ENCODE data around the gene PCDHB11. TPM values are rescaled to one million over a fixed set of nuclear protein-coding genes. Genes with fewer than 3 reads are reported as not detected.
"Not testable (repeated sequence)": the region's sequence is repeated elsewhere in the genome, so short reads cannot be mapped to it uniquely, and the experiment has no call there.

Gene PCDHB11
- total and polyA plus RNA-seq, 2 experiments from 2014 or later: 0.19 to 1.3 TPM

DNA sequence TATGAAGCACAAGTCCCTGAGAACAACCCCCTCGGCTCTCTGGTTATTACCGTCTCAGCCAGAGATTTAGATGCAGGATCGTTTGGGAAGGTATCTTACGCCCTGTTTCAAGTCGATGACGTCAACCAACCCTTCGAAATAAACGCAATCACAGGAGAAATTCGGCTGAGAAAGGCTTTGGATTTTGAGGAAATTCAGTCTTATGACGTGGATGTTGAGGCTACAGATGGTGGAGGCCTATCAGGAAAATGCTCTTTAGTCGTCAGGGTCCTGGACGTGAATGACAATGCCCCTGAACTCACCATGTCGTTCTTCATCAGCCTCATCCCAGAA lies 48.5 kb upstream of the PCDHB11 start (continued):
- TF ChIP-seq STAT1 (IDR thresholded peaks at IDR 0.05; ENCODE audit: unreplicated experiment) (no peak), CREB1 (CRISPR knock-in tag; IDR thresholded peaks at IDR 0.05; ENCODE audit: low read depth) (no peak), ZNF114 (CRISPR knock-in tag; IDR thresholded peaks at IDR 0.05) (no peak)
- TF ChIP-seq, protein P1, sequence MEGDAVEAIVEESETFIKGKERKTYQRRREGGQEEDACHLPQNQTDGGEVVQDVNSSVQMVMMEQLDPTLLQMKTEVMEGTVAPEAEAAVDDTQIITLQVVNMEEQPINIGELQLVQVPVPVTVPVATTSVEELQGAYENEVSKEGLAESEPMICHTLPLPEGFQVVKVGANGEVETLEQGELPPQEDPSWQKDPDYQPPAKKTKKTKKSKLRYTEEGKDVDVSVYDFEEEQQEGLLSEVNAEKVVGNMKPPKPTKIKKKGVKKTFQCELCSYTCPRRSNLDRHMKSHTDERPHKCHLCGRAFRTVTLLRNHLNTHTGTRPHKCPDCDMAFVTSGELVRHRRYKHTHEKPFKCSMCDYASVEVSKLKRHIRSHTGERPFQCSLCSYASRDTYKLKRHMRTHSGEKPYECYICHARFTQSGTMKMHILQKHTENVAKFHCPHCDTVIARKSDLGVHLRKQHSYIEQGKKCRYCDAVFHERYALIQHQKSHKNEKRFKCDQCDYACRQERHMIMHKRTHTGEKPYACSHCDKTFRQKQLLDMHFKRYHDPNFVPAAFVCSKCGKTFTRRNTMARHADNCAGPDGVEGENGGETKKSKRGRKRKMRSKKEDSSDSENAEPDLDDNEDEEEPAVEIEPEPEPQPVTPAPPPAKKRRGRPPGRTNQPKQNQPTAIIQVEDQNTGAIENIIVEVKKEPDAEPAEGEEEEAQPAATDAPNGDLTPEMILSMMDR (conservative IDR thresholded peaks at IDR 0.05; ENCODE audit: low read depth in 2 of 2): no peak

DNA sequence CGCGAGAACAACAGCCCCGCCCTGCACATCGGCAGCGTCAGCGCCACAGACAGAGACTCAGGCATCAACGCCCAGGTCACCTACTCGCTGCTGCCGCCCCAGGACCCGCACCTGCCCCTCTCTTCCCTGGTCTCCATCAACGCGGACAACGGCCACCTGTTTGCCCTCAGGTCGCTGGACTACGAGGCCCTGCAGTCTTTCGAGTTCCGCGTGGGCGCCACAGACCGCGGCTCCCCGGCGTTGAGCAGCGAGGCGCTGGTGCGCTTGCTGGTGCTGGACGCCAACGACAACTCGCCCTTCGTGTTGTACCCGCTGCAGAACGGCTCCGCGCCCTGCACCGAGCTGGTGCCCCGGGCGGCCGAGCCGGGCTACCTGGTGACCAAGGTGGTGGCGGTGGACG lies 47.8 kb upstream of the PCDHB11 start:
- H3K27me3 Mint-ChIP-seq (ENCODE audit: insufficient read depth, low read depth, poor library complexity); H3K4me1 ChIP-seq (ENCODE audit: insufficient read depth); H2AFZ ChIP-seq; H3K4me2 ChIP-seq; H3K4me3 ChIP-seq; ATAC-seq; H3F3A ChIP-seq (replicated peaks; ENCODE audit: low read depth); H3K27me3 ChIP-seq (ENCODE audit: insufficient read depth); H3K27ac ChIP-seq (ENCODE audit: low read depth); H3K27ac Mint-ChIP-seq; H3K4me1 Mint-ChIP-seq; H3K9me2 ChIP-seq (ENCODE audit: insufficient read depth); DNase-seq (ENCODE audit: low spot score); H4K20me1 ChIP-seq (replicated peaks; ENCODE audit: insufficient read depth); H3K4me3 Mint-ChIP-seq; H3K79me2 ChIP-seq (replicated peaks; ENCODE audit: insufficient read depth); H3K36me3 ChIP-seq (ENCODE audit: insufficient read depth): not testable (repeated sequence)
- Mint-ChIP-seq H3K36me3 (ENCODE audit: low read depth) (peaks cover 32% of the 10 kb centered on the region), H3K9me3 (peaks cover 32% of the 10 kb centered on the region)

DNA sequence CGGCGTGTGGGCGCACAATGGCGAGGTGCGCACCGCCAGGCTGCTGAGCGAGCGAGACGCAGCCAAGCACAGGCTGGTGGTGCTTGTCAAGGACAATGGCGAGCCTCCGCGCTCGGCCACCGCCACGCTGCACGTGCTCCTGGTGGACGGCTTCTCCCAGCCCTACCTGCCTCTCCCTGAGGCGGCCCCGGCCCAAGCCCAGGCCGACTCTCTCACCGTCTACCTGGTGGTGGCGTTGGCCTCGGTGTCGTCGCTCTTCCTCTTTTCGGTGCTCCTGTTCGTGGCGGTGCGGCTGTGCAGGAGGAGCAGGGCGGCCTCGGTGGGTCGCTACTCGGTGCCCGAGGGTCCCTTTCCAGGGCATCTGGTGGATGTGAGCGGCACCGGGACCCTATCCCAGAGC lies 47.3 kb upstream of the PCDHB11 start:
- not testable (repeated sequence) for H3K4me1 ChIP-seq (ENCODE audit: insufficient read depth); H3K4me3 ChIP-seq; H2AFZ ChIP-seq; ATAC-seq; H3K4me2 ChIP-seq; H3K36me3 ChIP-seq (ENCODE audit: insufficient read depth); H3F3A ChIP-seq (replicated peaks; ENCODE audit: low read depth); H3K27me3 Mint-ChIP-seq (ENCODE audit: insufficient read depth, low read depth, poor library complexity); H3K79me2 ChIP-seq (replicated peaks; ENCODE audit: insufficient read depth); H3K4me3 Mint-ChIP-seq; H3K27ac ChIP-seq (ENCODE audit: low read depth); H4K20me1 ChIP-seq (replicated peaks; ENCODE audit: insufficient read depth); DNase-seq (ENCODE audit: low spot score); H3K4me1 Mint-ChIP-seq; H3K9me2 ChIP-seq (ENCODE audit: insufficient read depth); H3K27me3 ChIP-seq (ENCODE audit: insufficient read depth); H3K27ac Mint-ChIP-seq
- H3K36me3 Mint-ChIP-seq (ENCODE audit: low read depth): peaks cover 36% of the 10 kb centered on the region
- peaks cover 37% of the 10 kb centered on the region for H3K9me3 Mint-ChIP-seq

DNA sequence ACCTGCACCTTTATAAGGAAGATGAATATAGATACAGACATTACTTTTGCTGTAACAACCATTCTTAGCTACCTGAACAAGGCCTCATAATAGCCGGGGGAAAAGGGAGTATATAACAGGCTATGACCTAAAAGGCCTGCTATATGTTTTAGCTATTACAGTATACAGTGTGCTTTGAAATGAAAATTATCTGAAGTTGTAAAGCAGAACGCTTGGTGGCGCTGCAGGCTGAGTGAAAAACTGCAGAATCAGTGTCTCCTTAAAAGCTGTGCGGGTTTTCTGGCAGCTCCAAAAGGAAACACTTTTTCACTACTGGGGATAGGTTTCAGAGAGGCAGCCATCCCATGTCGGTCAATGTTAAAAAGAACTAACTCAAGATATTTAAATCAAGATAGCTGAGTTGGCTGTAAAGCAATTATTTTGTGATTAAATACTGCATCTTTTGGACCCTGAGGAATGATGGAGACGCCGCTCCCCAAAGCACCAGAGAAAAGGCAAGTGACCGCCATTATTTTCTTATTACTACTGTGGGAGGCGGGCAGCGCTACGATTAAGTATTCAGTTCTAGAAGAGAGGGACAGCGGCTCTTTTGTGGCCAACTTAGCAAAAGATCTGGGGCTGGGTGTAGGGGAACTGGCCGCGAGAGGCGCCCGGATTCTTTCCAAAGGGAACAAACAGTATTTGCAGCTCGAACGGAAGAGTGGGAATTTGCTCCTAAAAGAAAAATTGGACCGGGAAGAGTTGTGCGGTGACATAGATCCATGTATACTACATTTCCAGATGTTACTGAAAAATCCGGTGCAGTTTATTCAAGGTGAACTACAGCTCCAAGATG lies 43.7 kb upstream of the PCDHB11 start:
- Histone ChIP-seq H3K4me1 (ENCODE audit: insufficient read depth) (no peaks in the 10 kb centered on the region), H3K36me3 (ENCODE audit: insufficient read depth) (no peaks in the 10 kb centered on the region), H3K4me3 (peak overlapping the region; percentile 28), H3K27me3 (ENCODE audit: insufficient read depth) (no peaks in the 10 kb centered on the region), H3K79me2 (replicated peaks; ENCODE audit: insufficient read depth) (no peaks in the 10 kb centered on the region), H3K27ac (ENCODE audit: low read depth) (no peak overlapping the region), H2AFZ (peak overlapping the region; percentile 34; the same call in 1 of the 2 replicates), H3F3A (replicated peaks; ENCODE audit: low read depth) (no peaks in the 10 kb centered on the region), H3K4me2 (peak overlapping the region; percentile 26), H4K20me1 (replicated peaks; ENCODE audit: insufficient read depth) (no peaks in the 10 kb centered on the region), H3K9me2 (ENCODE audit: insufficient read depth) (no peaks in the 10 kb centered on the region)
- Mint-ChIP-seq H3K4me1 (no peaks in the 10 kb centered on the region), H3K4me3 (peak overlapping the region; percentile 25; the same call in 1 of the 3 replicates), H3K36me3 (ENCODE audit: low read depth) (peaks cover 31% of the 10 kb centered on the region), H3K9me3 (peaks cover 33% of the 10 kb centered on the region), H3K27ac (peak overlapping the region; percentile 53; the same call in 1 of the 2 replicates), H3K27me3 (ENCODE audit: insufficient read depth, low read depth, poor library complexity) (peaks cover 9% of the 10 kb centered on the region)
- ATAC-seq: peak; percentile 88
- peak; percentile 86 for DNase-seq (ENCODE audit: low spot score)
- TF ChIP-seq, protein P1 (conservative IDR thresholded peaks at IDR 0.05; ENCODE audit: low read depth in 2 of 2): peak; percentile 81 to 91
